Heart right ventricle (tissue), 16 donors: ENCODE data around the gene RASSF1. TPM values are rescaled to one million over a fixed set of nuclear protein-coding genes. Genes with fewer than 3 reads are reported as not detected.

ENCODE experiments used
- ATAC-seq, 8 donors: fragments of 200-7000 bp; cut with Tn5 transposase; one replicate each; pipeline ENCODE4 v1.9.1; 2020; ENCODE audit warnings: mild to moderate bottlenecking in 8 of 8, moderate library complexity in 8 of 8, moderate number of reproducible peaks in 1 of 8
- DNase-seq, 2 donors: peaks; one replicate each; pipeline ENCODE4 v3.0.0-alpha.2; 2020
- H3K27ac ChIP-seq, 10 donors: fragments of 200-600 bp; sonication (generic) in 2 of 10; one replicate each; pipeline versions ENCODE4 v1.5.0 to v1.8.0; 2020 to 2022; ENCODE audit warnings: mild to moderate bottlenecking in 3 of 10
- H3K27me3 ChIP-seq, 7 donors: fragments of 200-600 bp; one replicate each; pipeline ENCODE4 v1.8.0; 2021 to 2022; ENCODE audit warnings: mild to moderate bottlenecking in 2 of 7
- H3K36me3 ChIP-seq, 9 donors: fragments of 200-600 bp; sonication (generic) in 1 of 9; one replicate each; pipeline versions ENCODE4 v1.5.0 to v1.8.0; 2020 to 2022; ENCODE audit warnings: mild to moderate bottlenecking in 2 of 9
- H3K4me1 ChIP-seq, 9 donors: fragments of 200-600 bp; sonication (generic) in 1 of 9; one replicate each; pipeline versions ENCODE4 v1.5.0 to v1.8.0; 2020 to 2022; ENCODE audit warnings: mild to moderate bottlenecking in 4 of 9
- H3K4me3 ChIP-seq, 10 donors: fragments of 200-600 bp; sonication (generic) in 2 of 10; one replicate each; pipeline versions ENCODE4 v1.5.0 to v1.8.0; 2020 to 2022; ENCODE audit warnings: mild to moderate bottlenecking in 7 of 10, moderate library complexity in 2 of 10
- H3K9me3 ChIP-seq, 11 donors: fragments of 200-600 bp in 10 of 11; sonication (generic) in 2 of 11; one replicate each; pipeline versions ENCODE4 v1.5.0 to v1.8.0; 2013 to 2022; ENCODE audit warnings: mild to moderate bottlenecking in 2 of 11, control low read depth in 1 of 11, moderate library complexity in 1 of 11
- CTCF ChIP-seq, 9 donors: fragments of 200-600 bp; sonication (generic) in 2 of 9; IDR thresholded peaks; one replicate each; pipeline versions ENCODE4 v1.5.0 to v1.8.0; 2021 to 2022; ENCODE audit warnings: antibody characterized with exemption in 9 of 9, mild to moderate bottlenecking in 5 of 9, moderate library complexity in 1 of 9
- WGBS, 2 donors: extraction: QIAGEN DNeasy Blood & Tissue Kit; methylation state at CpG; one replicate each; pipeline ENCODE4 v1.1.7; 2013; ENCODE audit warnings: inconsistent platforms in 1 of 2; 5-methylcytosine and 5-hydroxymethylcytosine counted together
- intact Hi-C, 10 donors: fragments of 100-400 bp; cut with DNase I; formaldehyde crosslinking; loops; one replicate each; pipeline versions ENCODE4 v1.11.1 to v1.14.2; 2022
- polyA plus RNA-seq, 2 donors: library from polyadenylated mRNA; stranded (reverse); fragments of 200-250 nt; gene quantifications; one replicate each; pipeline ENCODE4 v1.2.3, GENCODE V29; 2013
- total RNA-seq, 10 donors: library from RNA; stranded (reverse); fragmentation: NEBNext Ultra II Directional in 3 of 10; extraction: Animal tissue kit (Norgen Biotek cat#: 25700) in 3 of 10; gene quantifications; one replicate each; pipeline versions ENCODE4 v1.2.1 to v1.2.4, GENCODE V29; 2021 to 2023
- donor health status: Arrhythmogenic right ventricular cardiomyopathy.
- donor health status: ischemic (EF 13 %, LVEDD 7.1; RV severe dilation, severe dysfunction).
- donor health status: healthy with polysubstance abuse.
- donor health status: DM: no; HTN: yes; CAD: no.
- donor health status: DM: no; HTN: no; CAD: no.
- donor health status: ischemic (EF 25% LVEDD 6.9; RV normal size, moderate dysfunction).
- donor health status: ischemic (EF 25% LVEDD 5.7; RV mildly dilated, moderate dysfunction).
- donor health status: healthy.
- donor health status: DM: yes; HTN: yes; CAD: no.
- donor health status: Ischemic cardiomyopathy.
- donor health status: ischemic (EF 35%, LVEDD 5.7; RV mildly dilated, moderate dysfunction).
- donor health status: nonischemic (EF 11% LVEDD 7.7; RV severe dilation, severe dysfunction).
- donor health status: DM: yes; HTN: yes; CAD: no.
- donor health status: PGD.
- donor health status: ischemic (EF 29% LVEDD 5.4; RV normal size, mild dysfunction).
- donor health status: nonischemic (EF 23%, LVEDD 6.1; RV moderate dilation, normal function).

The RASSF1 gene
- total and polyA plus RNA-seq, 12 donors: 9.9 to 59.8 (median 13.1) TPM

- Histone ChIP-seq H3K4me1 (peaks cover 19 to 63% (median 42%) of the 10 kb centered on the region in 9 donors), H3K27ac (peak overlapping the region; percentile 84 to 97 (median 92)), H3K36me3 (peaks cover 0 to 55% (median 21%) of the 10 kb centered on the region in 9 donors), H3K4me3 (peak overlapping the region; percentile 42 to 89 (median 72)), H3K27me3 (no peaks in the 10 kb centered on the region), H3K9me3 (no peaks in the 10 kb centered on the region)
- no peak for TF ChIP-seq CTCF (IDR thresholded peaks at IDR 0.05)
- 11 to 16% methylated on average over 7 of the region's 7 CpGs for WGBS, 2 donors
- intact Hi-C loops: loop anchor here in 2 of 10 donors (5.0 kb wide), 2 partner anchors 192 to 262 kb away; partner anchors contain the start of gene CISH (in 1 of the 2)
- no peak for DNase-seq
- no peak for ATAC-seq
Observed at GRCh38 chr3:50350213-50350526, 9.5 kb upstream of the RASSF1 start.

GRCh38 chr3:50347187-50347813 lies 6.7 kb upstream of the RASSF1 start:
- no peaks in the 10 kb centered on the region for H3K9me3 ChIP-seq
- peak; percentile 49 to 75 (median 65) for TF ChIP-seq CTCF (IDR thresholded peaks at IDR 0.05)
- DNase-seq (peak; percentile 69 to 71), ATAC-seq (no peak)
- no peak overlapping the region for H3K4me3 ChIP-seq
- peaks cover 0 to 27% (median 0%) of the 10 kb centered on the region in 9 donors for H3K36me3 ChIP-seq
- H3K27ac ChIP-seq: no peak overlapping the region
- no peaks in the 10 kb centered on the region for H3K27me3 ChIP-seq
- WGBS, 2 donors: 27 to 28% methylated on average over 14 of the region's 14 CpGs
- H3K4me1 ChIP-seq: peaks cover 19 to 52% (median 38%) of the 10 kb centered on the region in 9 donors
- intact Hi-C loops: loop anchor here (1.0 to 10.0 kb wide), 7 partner anchors 195 to 1088 kb away; partner anchors contain the start of gene CISH (in 1 of the 10)

- 7 to 8% methylated on average over 45 of the region's 45 CpGs for WGBS, 2 donors
- peak; percentile 17 to 50 (median 34) for ATAC-seq
Observed at GRCh38 chr3:50345586-50346234, 5.1 kb upstream of the RASSF1 start, which contains the start of gene ZMYND10. Gene ZMYND10, minus strand, starts transcription at chr3:50345732. Its CDS starts 153 bp downstream, at chr3:50345579.

More at GRCh38 chr3:50345586-50346234, 5.1 kb upstream of the RASSF1 start, which contains the start of gene ZMYND10:
- Histone ChIP-seq H3K27me3 (no peaks in the 10 kb centered on the region), H3K9me3 (no peaks in the 10 kb centered on the region), H3K4me3 (peak within 1 kb of the TSS; percentile 15 to 51 (median 38)), H3K36me3 (peaks cover 0 to 21% (median 0%) of the 10 kb centered on the region in 9 donors), H3K27ac (peak within 1 kb of the TSS in 3 of 10 donors; percentile 0 to 25 (median 24)), H3K4me1 (peaks cover 16 to 54% (median 37%) of the 10 kb centered on the region in 9 donors)
- intact Hi-C loops: loop anchor here in 8 of 10 donors (2.0 to 10.0 kb wide), 5 partner anchors 197 to 1089 kb away; partner anchors contain the start of gene CISH (in 1 of the 8)
- TF ChIP-seq CTCF (IDR thresholded peaks at IDR 0.05): no peak
- peak; percentile 65 to 83 for DNase-seq
